Measurements from ENCODE around the gene NPTX1.

DNA sequence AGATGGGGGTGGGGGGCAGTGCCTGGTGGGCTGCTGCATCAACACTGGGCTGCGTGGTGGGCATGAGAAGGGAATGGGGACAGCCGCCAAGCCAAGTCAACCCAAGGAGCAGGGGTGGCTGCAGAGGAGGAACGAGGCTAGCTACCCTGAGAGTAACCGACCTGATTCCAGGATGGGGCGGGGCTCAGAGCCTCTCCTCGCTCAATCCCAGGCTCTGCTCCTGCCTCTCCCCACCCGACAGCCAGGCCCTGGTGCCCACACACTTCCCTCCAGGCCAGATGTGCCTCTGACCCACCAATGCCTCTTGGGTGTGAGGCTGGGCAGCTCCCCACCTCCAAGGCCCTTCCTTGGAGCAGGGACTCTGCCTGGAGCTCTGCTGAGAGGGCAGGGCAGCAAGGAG is 2.7 kb downstream of the NPTX1 start:
- TF ChIP-seq, protein P1, sequence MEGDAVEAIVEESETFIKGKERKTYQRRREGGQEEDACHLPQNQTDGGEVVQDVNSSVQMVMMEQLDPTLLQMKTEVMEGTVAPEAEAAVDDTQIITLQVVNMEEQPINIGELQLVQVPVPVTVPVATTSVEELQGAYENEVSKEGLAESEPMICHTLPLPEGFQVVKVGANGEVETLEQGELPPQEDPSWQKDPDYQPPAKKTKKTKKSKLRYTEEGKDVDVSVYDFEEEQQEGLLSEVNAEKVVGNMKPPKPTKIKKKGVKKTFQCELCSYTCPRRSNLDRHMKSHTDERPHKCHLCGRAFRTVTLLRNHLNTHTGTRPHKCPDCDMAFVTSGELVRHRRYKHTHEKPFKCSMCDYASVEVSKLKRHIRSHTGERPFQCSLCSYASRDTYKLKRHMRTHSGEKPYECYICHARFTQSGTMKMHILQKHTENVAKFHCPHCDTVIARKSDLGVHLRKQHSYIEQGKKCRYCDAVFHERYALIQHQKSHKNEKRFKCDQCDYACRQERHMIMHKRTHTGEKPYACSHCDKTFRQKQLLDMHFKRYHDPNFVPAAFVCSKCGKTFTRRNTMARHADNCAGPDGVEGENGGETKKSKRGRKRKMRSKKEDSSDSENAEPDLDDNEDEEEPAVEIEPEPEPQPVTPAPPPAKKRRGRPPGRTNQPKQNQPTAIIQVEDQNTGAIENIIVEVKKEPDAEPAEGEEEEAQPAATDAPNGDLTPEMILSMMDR (IDR thresholded peaks at IDR 0.05; ENCODE audit: borderline replicate concordance, extremely low read depth, low read length, poor library complexity, severe bottlenecking): no peak
- TF ChIP-seq EZH2 (IDR thresholded peaks at IDR 0.05; ENCODE audit: borderline replicate concordance, low read depth, low read length, severe bottlenecking): no peak
